HCT116 (cell line): ENCODE measurements around the gene PLCG2. TPM values are rescaled to one million over a fixed set of nuclear protein-coding genes. Genes with fewer than 3 reads are reported as not detected.

Experiments used
- ATAC-seq: fragments of 200-7000 bp; cut with Tn5 transposase; 2 replicates; pipeline ENCODE4 v1.9.1; 2020; ENCODE audit warnings: mild to moderate bottlenecking, moderate library complexity
- BruUV-seq: library from RNA; stranded (reverse); fragments of 400-500 nt; replicated peaks from 2 replicates; lab custom pipeline; 2021; lab: Mats Ljungman, UMichigan
- CTCF ChIA-PET: fragments of 300-600 bp; sonication (Branson Sonifier 250); formaldehyde crosslinking; loops from one replicate; lab custom pipeline; 2021; ENCODE audit warnings: antibody characterized with exemption; lab: Charles Lee
- POLR2A ChIA-PET: fragments of 300-600, 350-600 bp; sonication (Branson Sonifier 250); formaldehyde crosslinking; loops from one replicate; lab custom pipeline; 2021; ENCODE audit warnings: antibody characterized with exemption; lab: Charles Lee
- RAD21 ChIA-PET, 2 experiments: fragments of 300-600 bp; sonication (Branson Sonifier 250); formaldehyde crosslinking; loops; one replicate each; lab custom pipeline; 2023; ENCODE audit warnings: low total read pairs in 2 of 2; ENCODE audit not compliant: uncharacterized antibody in 2 of 2, unreplicated experiment in 2 of 2, low non-redundant PET in 1 of 2; lab: Charles Lee
- DNase-seq: peaks from one replicate; pipeline ENCODE4 v3.0.0-alpha.2; 2010; ENCODE audit warnings: low read depth, low spot score
- H2AFZ ChIP-seq: fragments of 200-600 bp; shearing (Covaris generic), sonication (generic); 2 replicates; pipeline ENCODE4 v1.6.1; 2017; ENCODE audit warnings: low read depth, mixed run types, mixed read lengths, antibody characterized with exemption, low read length; ENCODE audit not compliant: poor library complexity, severe bottlenecking
- H3K27ac ChIP-seq: 2 replicates; pipeline ENCODE4 v1.5.1; 2012; ENCODE audit warnings: low read depth, low read length
- H3K27me3 ChIP-seq: fragments of 200-600 bp; sonication (generic); 2 replicates; pipeline ENCODE4 v1.6.1; 2016; ENCODE audit warnings: mixed run types, low read length, mixed read lengths; ENCODE audit not compliant: insufficient read depth
- H3K36me3 ChIP-seq, 2 experiments: fragments of 200-500 bp in 1 of 2; fragments of 200-600 bp in 1 of 2; sonication (Bioruptor generic) in 1 of 2; sonication (generic) in 1 of 2; 2 replicates each; pipeline versions ENCODE4 v1.5.1 to v1.6.1; 2014 to 2016; ENCODE audit warnings: low read length in 2 of 2, inconsistent platforms in 1 of 2, mixed read lengths in 1 of 2, mixed run types in 1 of 2; ENCODE audit not compliant: insufficient read depth in 2 of 2, control insufficient read depth in 1 of 2
- H3K4me1 ChIP-seq, 2 experiments: fragments of 200-600 bp in 1 of 2; sonication (generic) in 1 of 2; 2 replicates each; pipeline versions ENCODE4 v1.5.1 to v1.6.1; 2012 to 2017; ENCODE audit warnings: low read length in 2 of 2, inconsistent platforms in 1 of 2, mild to moderate bottlenecking in 1 of 2, mixed read lengths in 1 of 2, mixed run types in 1 of 2, moderate library complexity in 1 of 2; ENCODE audit not compliant: insufficient read depth in 2 of 2, control insufficient read depth in 1 of 2
- H3K4me2 ChIP-seq: fragments of 200-600 bp; sonication (generic); 2 replicates; pipeline ENCODE4 v1.6.1; 2017; ENCODE audit warnings: mixed run types, low read length, mixed read lengths
- H3K4me3 ChIP-seq, 2 experiments: fragments of 200-600 bp in 1 of 2; sonication (generic) in 1 of 2; replicated peaks in 1 of 2; 2 replicates each; pipeline ENCODE4 v1.5.1; 2011 to 2016; ENCODE audit warnings: low read length in 2 of 2, control low read depth in 1 of 2, low read depth in 1 of 2, mild to moderate bottlenecking in 1 of 2, mixed read lengths in 1 of 2, mixed run types in 1 of 2
- H3K79me2 ChIP-seq: fragments of 200-600 bp; sonication (generic); 2 replicates; pipeline ENCODE4 v1.6.1; 2017; ENCODE audit warnings: mild to moderate bottlenecking, mixed run types, low read length, moderate library complexity, mixed read lengths; ENCODE audit not compliant: insufficient read depth
- H3K9ac ChIP-seq: fragments of 200-600 bp; sonication (generic); 2 replicates; pipeline ENCODE4 v1.6.1; 2016; ENCODE audit warnings: low read length, mixed read lengths
- H3K9me2 ChIP-seq: fragments of 200-600 bp; sonication (generic), shearing (Covaris generic); 2 replicates; pipeline ENCODE4 v1.6.1; 2017; ENCODE audit warnings: mixed run types, mild to moderate bottlenecking, moderate library complexity; ENCODE audit not compliant: insufficient read depth
- H3K9me3 ChIP-seq, 2 experiments: fragments of 200-500 bp in 1 of 2; fragments of 200-600 bp in 1 of 2; sonication (Bioruptor generic) in 1 of 2; sonication (generic) in 1 of 2; 2 replicates each; pipeline ENCODE4 v1.6.1; 2014 to 2017; ENCODE audit warnings: low read length in 2 of 2, mixed read lengths in 2 of 2, inconsistent platforms in 1 of 2, low read depth in 1 of 2, mild to moderate bottlenecking in 1 of 2, mixed run types in 1 of 2, moderate library complexity in 1 of 2; ENCODE audit not compliant: control insufficient read depth in 1 of 2, insufficient read depth in 1 of 2
- H4K20me1 ChIP-seq: fragments of 200-600 bp; sonication (generic), shearing (Covaris generic); 2 replicates; pipeline ENCODE4 v1.6.1; 2017; ENCODE audit warnings: mixed run types, mild to moderate bottlenecking, moderate library complexity; ENCODE audit not compliant: insufficient read depth
- CBX3 ChIP-seq: IDR thresholded peaks from 2 replicates; pipeline ENCODE4 v1.6.1; 2012; ENCODE audit warnings: low read depth
- CEBPB ChIP-seq: IDR thresholded peaks from 2 replicates; pipeline ENCODE4 v1.6.1; 2012; ENCODE audit warnings: low read depth
- EGR1 ChIP-seq: IDR thresholded peaks from 2 replicates; pipeline ENCODE4 v1.6.1; 2012; ENCODE audit warnings: low read depth
- ELF1 ChIP-seq: IDR thresholded peaks from 2 replicates; pipeline ENCODE4 v1.6.1; 2012; ENCODE audit warnings: low read depth, borderline replicate concordance
- EZH2 ChIP-seq: fragments of 200-600 bp; sonication (generic); IDR thresholded peaks from 2 replicates; pipeline ENCODE4 v1.6.1; 2017; ENCODE audit warnings: antibody characterized with exemption, mixed run types
- FOSL1 ChIP-seq: IDR thresholded peaks from 2 replicates; pipeline ENCODE4 v1.6.1; 2012; ENCODE audit warnings: low read depth
- JUND ChIP-seq: IDR thresholded peaks from 2 replicates; pipeline ENCODE4 v1.6.1; 2012
- POLR2AphosphoS5 ChIP-seq: IDR thresholded peaks from 2 replicates; pipeline ENCODE4 v1.6.1; 2011; ENCODE audit warnings: mild to moderate bottlenecking, low read depth, low read length, moderate library complexity
- RAD21 ChIP-seq: IDR thresholded peaks from 2 replicates; pipeline ENCODE4 v1.6.1; 2012; ENCODE audit warnings: low read depth, mild to moderate bottlenecking
- SIN3A ChIP-seq: IDR thresholded peaks from 2 replicates; pipeline ENCODE4 v1.6.1; 2012; ENCODE audit warnings: low read depth
- SP1 ChIP-seq: IDR thresholded peaks from 2 replicates; pipeline ENCODE4 v1.6.1; 2012; ENCODE audit warnings: low read depth
- TCF7L2 ChIP-seq: IDR thresholded peaks from 2 replicates; pipeline ENCODE4 v1.7.0; 2011; ENCODE audit warnings: borderline replicate concordance, inconsistent platforms; ENCODE audit not compliant: insufficient read depth, insufficient read length; ENCODE audit errors: extremely low read depth
- YY1 ChIP-seq: IDR thresholded peaks from 2 replicates; pipeline ENCODE4 v1.6.1; 2011; ENCODE audit warnings: low read length, low read depth, moderate library complexity, mild to moderate bottlenecking; ENCODE audit not compliant: insufficient replicate concordance; ENCODE audit errors: extremely low read depth
- ZBTB33 ChIP-seq: IDR thresholded peaks from 2 replicates; pipeline ENCODE4 v1.6.1; 2011; ENCODE audit warnings: mild to moderate bottlenecking, low read length, moderate library complexity; ENCODE audit not compliant: insufficient replicate concordance; ENCODE audit errors: extremely low read depth
- ZFX ChIP-seq: fragments of 450-650 bp; IDR thresholded peaks from 2 replicates; pipeline ENCODE4 v1.6.1; 2017
- ZNF274 ChIP-seq: fragments of 200-500 bp; sonication (Bioruptor generic); IDR thresholded peaks from 2 replicates; pipeline ENCODE4 v1.6.1; 2014; ENCODE audit warnings: mild to moderate bottlenecking, low read depth, low read length, inconsistent platforms
- intact Hi-C: fragments of 100-400 bp; cut with micrococcal nuclease; formaldehyde crosslinking; loops from 2 replicates; pipeline ENCODE4 v1.10.0; 2022
- total RNA-seq: library from RNA; stranded (reverse); gene quantifications from one replicate; pipeline ENCODE4 v1.2.1, GENCODE V29; 2021; ENCODE audit not compliant: unreplicated experiment
- TF ChIP-seq, protein P1 (sequence below): IDR thresholded peaks from 2 replicates; pipeline ENCODE4 v1.6.1; 2012
- TF ChIP-seq, protein P2 (sequence below), 3 experiments: fragments of 200-600 bp in 1 of 3; sonication (generic) in 1 of 3; IDR thresholded peaks in 2 of 3; conservative IDR thresholded peaks in 1 of 3; 2 replicates each; pipeline ENCODE4 v1.5.1; 2012 to 2017; ENCODE audit warnings: low read depth in 2 of 3, low read length in 2 of 3, antibody characterized with exemption in 1 of 3, borderline replicate concordance in 1 of 3, control low read depth in 1 of 3, mild to moderate bottlenecking in 1 of 3, mixed read lengths in 1 of 3, mixed run types in 1 of 3, moderate library complexity in 1 of 3; ENCODE audit not compliant: insufficient read depth in 1 of 3

Gene PLCG2
- total RNA-seq, 1 experiment from 2014 or later = 31.2 TPM

- H3K9me2 ChIP-seq = no peaks in the 10 kb centered on the region
- ATAC-seq = no peak
- H3K4me3 ChIP-seq = no peak overlapping the region
- RAD21 ChIA-PET = no interaction called here
- H3K27ac ChIP-seq = no peak overlapping the region
- no peak overlapping the region for H2AFZ ChIP-seq
- DNase-seq = no peak
- H3K4me1 ChIP-seq = peaks cover 4 to 7% of the 10 kb centered on the region in 2 experiments
- POLR2A ChIA-PET = no interaction called here
- H3K27me3 ChIP-seq = no peaks in the 10 kb centered on the region
- no peak overlapping the region for H3K4me2 ChIP-seq
- no peaks in the 10 kb centered on the region for H3K9me3 ChIP-seq
- H4K20me1 ChIP-seq = no peaks in the 10 kb centered on the region
- no peak overlapping the region for H3K9ac ChIP-seq
- peaks cover 31 to 32% of the 10 kb centered on the region in 2 experiments; a peak in 3 of 4 replicates for H3K36me3 ChIP-seq
- intact Hi-C loops = no loop called here
- no peaks in the 10 kb centered on the region for H3K79me2 ChIP-seq
- no TSS peak for BruUV-seq
- TF ChIP-seq CBX3 (no peak), TCF7L2 (no peak), ZFX (no peak), SP1 (no peak), ELF1 (no peak), CEBPB (no peak), POLR2AphosphoS5 (no peak), FOSL1 (no peak), EGR1 (no peak), ZNF274 (no peak), ZBTB33 (no peak), YY1 (no peak), RAD21 (no peak), JUND (no peak), SIN3A (no peak), EZH2 (no peak)
- TF ChIP-seq, protein P1, sequence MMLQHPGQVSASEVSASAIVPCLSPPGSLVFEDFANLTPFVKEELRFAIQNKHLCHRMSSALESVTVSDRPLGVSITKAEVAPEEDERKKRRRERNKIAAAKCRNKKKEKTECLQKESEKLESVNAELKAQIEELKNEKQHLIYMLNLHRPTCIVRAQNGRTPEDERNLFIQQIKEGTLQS = no peak
- TF ChIP-seq, protein P2, sequence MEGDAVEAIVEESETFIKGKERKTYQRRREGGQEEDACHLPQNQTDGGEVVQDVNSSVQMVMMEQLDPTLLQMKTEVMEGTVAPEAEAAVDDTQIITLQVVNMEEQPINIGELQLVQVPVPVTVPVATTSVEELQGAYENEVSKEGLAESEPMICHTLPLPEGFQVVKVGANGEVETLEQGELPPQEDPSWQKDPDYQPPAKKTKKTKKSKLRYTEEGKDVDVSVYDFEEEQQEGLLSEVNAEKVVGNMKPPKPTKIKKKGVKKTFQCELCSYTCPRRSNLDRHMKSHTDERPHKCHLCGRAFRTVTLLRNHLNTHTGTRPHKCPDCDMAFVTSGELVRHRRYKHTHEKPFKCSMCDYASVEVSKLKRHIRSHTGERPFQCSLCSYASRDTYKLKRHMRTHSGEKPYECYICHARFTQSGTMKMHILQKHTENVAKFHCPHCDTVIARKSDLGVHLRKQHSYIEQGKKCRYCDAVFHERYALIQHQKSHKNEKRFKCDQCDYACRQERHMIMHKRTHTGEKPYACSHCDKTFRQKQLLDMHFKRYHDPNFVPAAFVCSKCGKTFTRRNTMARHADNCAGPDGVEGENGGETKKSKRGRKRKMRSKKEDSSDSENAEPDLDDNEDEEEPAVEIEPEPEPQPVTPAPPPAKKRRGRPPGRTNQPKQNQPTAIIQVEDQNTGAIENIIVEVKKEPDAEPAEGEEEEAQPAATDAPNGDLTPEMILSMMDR (IDR thresholded peaks at IDR 0.05 in 2 of 3, conservative IDR thresholded peaks at IDR 0.05 in 1 of 3; ENCODE audit: borderline replicate concordance in 1 of 3, insufficient read depth in 1 of 3, low read depth in 2 of 3, low read length in 2 of 3) = no peak
- CTCF ChIA-PET = no interaction called here
Measured at GRCh38 chr16:82002831-82003230, 223.7 kb downstream of the PLCG2 start.
